GM18951 (cell line): ENCODE data around the gene MYRF.

Source experiments
- POLR2A ChIP-seq: IDR thresholded peaks from 4 replicates; pipeline ENCODE4 v1.6.1; 2011; ENCODE audit warnings: mild to moderate bottlenecking; ENCODE audit not compliant: insufficient read length, insufficient read depth; ENCODE audit errors: extremely low read depth
- in situ Hi-C: fragments of 300-500 bp; cut with MboI; formaldehyde crosslinking; loops from one replicate; pipeline ENCODE4 v1.12.0; 2022; ENCODE audit warnings: low sequenced_read_pairs, mixed read lengths, inconsistent platforms; ENCODE audit not compliant: unreplicated experiment

The MYRF gene

DNA sequence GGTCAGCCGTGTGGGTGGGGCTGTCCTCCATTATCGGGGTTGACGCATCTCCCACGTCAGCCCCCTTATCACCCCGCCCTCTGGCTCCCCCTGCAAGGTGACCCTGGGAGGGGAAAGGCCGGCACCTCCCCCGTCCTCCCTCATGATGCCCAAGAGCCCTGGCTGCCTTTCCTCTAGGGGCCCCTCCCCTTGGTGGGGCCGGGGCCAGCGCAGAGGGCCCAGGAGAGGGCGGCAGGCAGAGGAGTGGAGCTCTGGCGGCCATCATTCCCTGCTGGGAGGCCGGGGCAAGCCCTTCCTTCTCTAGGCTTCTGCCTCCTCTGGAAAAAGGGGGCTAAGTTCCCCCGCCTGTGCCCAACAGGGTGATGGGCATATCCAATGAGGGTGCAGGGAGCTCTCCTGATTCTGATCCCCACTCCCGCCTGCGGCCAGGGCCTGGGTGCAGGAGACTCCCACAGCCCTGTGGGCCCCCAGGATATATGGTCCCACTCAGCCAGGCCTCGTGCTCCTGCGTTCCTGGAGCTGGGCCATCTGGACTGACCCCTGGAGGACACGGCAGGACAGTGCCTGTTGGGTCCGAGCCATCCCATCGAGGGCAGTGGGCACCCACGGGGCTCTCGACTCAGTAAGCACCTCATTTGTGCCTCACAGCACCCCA is 12.3 kb downstream of the MYRF start:
- no peak for TF ChIP-seq POLR2A
- in situ Hi-C loops, result no loop called here

DNA sequence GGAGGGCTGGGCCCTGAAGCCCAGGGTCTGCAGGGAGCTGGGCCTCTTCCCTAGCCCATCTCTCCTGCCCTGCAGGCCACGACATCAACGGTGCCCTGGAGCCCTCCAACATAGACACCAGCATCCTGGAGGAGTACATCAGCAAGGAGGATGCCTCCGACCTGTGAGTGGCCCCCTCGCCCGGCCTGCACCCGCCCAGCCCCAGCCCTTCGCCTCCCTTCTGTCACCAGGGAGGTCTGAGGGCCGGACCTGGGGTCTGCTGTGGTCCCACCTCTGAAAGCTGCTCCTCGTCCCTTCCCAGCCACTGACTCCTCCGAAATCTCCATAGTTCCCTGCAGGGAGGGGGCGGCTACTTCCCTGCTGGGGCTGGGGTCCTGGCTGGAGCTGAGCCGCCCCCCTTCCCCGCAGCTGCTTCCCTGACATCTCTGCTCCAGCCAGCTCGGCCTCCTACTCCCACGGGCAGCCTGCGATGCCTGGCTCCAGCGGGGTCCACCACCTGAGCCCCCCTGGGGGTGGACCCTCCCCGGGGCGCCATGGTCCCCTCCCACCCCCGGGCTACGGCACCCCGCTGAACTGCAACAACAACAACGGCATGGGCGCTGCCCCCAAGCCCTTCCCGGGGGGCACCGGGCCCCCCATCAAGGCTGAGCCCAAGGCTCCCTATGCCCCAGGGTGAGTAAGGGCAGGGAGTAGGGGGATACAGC is 13.3 kb downstream of the MYRF start:
- no peak for TF ChIP-seq POLR2A
- in situ Hi-C loops, result no loop called here

DNA sequence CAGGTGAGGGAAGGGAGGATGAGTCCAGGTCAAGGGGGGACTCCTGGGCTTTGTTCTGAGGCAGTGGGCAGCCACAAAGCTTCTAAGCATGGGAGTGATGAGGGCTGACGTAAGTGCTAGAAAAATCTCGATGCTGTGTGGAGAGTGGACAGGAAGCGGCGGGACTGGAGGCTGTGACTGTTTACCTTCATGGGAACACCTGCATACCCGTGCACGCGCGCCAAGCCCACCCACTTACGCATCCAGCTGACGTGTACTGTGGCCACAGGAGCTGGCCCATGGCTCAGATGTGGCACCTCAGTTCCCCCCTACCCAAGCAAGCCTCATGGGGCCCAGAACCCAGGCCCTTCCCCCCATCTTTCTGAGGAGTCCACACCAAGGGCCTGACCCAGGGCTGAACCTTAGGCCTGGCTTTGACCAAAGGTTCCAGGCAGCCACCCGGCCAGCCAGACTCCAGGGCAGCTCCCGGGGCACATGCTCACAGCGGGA is 14.0 kb downstream of the MYRF start:
- in situ Hi-C loops, result no loop called here
- TF ChIP-seq POLR2A, result no peak

- TF ChIP-seq POLR2A, result no peak
- in situ Hi-C loops, result no loop called here
Observed at GRCh38 chr11:61768376-61769076, 16.1 kb downstream of the MYRF start.

DNA sequence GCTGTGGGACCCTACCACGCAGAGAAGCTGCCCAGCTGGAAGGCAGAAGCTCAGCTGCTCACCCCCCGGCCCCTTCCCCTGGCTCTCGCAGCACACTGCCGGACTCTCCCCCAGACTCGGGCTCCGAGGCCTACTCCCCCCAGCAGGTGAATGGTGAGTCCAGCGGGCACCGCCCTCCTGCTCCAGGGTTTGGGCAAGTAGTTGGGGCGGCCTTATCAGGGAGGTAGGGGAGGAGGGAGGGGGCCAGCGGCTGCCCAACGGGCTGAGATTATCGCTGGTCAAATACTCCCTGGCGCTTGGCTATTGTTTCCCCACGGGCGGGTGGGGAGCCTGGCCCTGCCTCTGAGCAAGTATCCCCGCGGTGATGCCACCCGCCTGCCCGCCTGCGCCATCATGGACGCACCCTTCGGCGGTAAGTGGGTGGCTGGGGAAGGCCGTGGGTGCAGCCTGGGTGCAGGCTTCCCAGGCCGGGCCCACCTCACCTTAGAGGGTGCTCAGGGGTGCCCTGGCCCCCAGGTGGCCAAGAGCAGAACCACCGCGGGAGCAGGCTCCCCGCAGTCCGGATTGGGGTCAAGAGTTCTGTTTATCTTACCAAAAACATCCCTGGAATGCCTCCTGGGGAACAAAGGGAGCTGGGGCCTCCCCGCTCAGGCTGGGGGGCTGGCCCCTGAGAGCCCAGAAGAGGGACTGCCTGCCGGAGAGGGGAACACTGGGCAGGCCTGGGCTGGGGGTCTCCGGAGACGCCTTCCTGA is 16.9 kb downstream of the MYRF start:
- in situ Hi-C loops, result no loop called here
- no peak for TF ChIP-seq POLR2A

GRCh38 chr11:61769946-61770683 is 17.7 kb downstream of the MYRF start:
- in situ Hi-C loops, result no loop called here

DNA sequence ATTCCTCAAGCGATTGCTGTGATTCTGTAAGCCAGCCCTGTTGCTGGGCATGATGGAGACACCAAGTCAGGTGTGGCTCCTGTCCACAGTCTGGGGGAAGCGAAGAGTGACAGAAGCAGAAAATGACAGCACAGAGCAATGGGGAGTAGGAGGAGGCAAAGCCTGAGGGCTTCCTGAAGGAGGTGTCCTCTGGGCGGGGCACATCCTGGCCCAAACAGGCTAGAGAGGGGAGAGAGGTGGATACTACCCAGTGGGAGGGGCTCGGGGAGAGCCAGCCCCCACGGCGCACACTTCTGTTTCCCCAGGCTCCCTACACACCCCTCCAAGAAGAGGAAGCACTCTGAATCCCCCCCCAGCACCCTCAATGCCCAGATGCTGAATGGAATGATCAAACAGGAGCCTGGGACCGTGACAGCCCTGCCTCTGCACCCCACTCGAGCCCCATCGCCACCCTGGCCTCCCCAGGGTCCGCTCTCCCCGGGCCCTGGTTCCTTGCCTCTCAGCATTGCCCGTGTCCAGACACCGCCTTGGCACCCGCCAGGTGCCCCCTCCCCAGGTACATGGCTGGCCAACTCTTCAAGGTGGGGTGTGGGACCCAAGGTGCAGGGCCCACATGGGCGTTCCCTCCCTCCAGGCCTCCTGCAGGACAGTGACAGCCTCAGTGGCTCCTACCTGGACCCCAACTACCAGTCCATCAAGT is 18.9 kb downstream of the MYRF start:
- TF ChIP-seq POLR2A, result no peak
- in situ Hi-C loops, result no loop called here

More at GRCh38 chr11:61769946-61770683, 17.7 kb downstream of the MYRF start:
- no peak for TF ChIP-seq POLR2A

DNA sequence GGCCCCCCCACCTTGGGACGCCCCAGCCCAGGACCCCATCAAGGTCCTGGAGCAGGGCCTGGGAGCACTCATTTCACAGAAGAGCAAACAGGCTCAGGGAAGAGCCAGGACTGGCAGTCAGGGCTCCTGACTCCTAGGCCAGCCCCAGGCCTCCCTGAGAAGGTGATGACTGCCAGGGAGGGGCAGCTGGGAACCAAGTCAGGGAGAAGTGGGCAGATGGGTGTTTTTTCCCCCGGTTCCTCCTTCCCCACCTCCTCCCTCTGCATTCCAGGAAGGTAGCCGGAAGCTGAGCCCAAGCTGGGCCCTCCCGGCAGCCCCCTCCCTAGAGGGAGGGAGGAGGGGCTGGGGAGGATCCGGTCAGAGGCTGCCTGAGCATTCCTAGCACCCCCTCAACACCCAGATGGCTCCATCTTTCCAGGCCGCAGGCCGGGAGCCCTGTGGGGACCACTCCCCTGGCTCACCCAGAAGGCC is 19.6 kb downstream of the MYRF start:
- in situ Hi-C loops, result no loop called here
- TF ChIP-seq POLR2A, result no peak

DNA sequence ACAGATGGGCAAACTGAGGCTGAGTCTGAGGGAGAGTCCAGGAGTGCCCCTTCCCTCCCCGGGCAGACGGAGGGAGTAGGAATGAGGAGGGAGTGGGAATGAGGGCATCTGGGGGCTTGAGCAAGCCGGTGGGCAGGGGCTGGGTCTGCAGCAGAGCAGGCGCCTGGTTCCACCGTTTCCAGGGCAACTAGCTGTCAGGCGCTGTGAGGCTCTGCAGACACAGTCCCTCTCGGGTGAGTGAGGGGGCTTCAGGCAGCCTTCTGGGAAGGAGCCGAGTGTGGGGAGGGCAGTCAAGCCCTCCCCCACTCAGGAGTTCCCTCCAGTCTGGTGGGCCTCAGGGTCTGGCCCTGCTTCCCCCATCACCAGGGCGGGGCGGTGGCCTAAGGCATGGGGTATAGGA is 20.9 kb downstream of the MYRF start:
- in situ Hi-C loops, result no loop called here
- no peak for TF ChIP-seq POLR2A

DNA sequence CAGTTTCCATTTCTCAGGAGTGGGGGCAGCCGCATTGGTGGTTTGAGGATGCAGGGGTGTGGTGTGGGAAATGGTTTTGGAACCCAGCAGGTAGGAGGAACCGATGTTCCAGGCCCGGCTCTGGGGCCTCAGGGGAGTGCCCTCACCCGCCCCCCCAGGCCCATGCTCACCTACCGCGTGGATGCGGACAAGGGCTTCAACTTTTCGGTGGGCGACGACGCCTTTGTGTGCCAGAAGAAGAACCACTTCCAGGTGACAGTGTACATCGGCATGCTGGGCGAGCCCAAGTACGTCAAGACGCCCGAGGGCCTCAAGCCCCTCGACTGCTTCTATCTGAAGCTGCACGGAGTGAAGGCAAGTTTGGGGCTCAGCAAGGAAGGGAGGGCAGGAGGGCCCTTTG is 21.4 kb downstream of the MYRF start:
- in situ Hi-C loops, result no loop called here
- TF ChIP-seq POLR2A, result no peak

DNA sequence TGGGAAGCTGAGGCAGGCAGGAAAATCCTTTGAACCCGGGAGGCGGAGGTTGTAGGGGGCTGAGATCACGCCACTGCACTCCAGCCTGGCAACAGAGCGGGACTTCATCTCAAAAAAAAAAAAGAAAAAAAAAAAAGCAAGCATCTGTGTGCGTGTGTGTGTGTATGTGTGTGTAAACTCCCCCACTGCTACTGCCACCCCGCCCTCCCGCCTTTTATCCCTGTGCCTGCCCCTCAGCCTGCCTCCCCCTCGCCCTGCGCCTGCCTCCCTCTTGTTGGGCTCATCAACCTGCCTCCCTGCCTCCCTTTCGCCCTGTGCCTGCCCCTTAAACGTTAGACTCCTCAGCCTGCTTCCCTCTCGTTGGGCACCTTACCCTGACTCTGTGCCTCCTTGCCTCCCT is 22.0 kb downstream of the MYRF start:
- in situ Hi-C loops, result no loop called here
- no peak for TF ChIP-seq POLR2A

DNA sequence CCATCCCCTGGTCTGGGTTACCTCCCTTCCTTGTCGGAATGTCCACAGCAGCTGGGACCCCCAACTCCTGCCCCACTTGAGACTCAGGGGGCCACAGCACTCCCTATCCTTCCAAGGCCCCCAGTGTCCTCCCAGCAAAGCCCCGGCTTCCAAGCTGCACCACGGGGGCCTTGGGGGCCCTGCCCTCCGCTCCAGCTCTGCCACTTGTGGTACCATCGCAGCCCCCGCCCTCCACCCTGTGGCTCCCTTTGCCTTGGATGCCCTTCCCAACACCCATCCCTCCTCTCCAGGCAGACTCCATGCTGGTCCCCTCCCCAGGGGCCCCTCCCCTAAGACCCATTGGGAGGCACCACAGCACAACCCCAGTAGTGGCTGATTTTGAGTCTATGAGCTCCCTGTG is 22.7 kb downstream of the MYRF start:
- TF ChIP-seq POLR2A, result no peak
- in situ Hi-C loops, result no loop called here
